ENCODE results near the gene AUTS2.

DNA sequence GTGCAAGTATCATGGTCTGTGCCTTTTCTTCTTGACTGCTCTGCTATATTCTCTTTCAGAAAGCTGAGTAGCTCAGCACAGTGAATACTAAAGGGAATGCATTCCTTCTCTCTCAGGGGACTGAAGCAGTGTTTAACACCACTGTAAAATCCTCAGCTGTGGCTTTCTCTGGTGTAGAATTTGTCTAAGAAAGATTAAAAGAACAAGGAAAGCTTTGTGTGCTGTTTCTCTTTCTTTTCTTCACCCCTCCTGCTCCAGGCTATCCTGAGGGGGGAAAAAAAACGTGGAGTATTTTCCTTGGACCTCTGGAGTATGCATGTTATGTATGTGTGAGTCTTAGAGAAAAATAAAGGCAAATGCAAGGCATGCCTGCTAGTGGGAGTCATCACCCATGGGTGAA, 383.9 kb downstream of the AUTS2 start:
- TF ChIP-seq EZH2 (IDR thresholded peaks at IDR 0.05; ENCODE audit: insufficient read depth, poor library complexity, severe bottlenecking) (no peak), EZH2phosphoT487 (IDR thresholded peaks at IDR 0.05; ENCODE audit: insufficient read depth, low read depth) (no peak)

All from GM23248 (cell line).